K562 (cell line): ENCODE results near the gene CRTC3. TPM values are rescaled to one million over a fixed set of nuclear protein-coding genes. Genes with fewer than 3 reads are reported as not detected.
A peak's percentile ranks its signal among the peaks of the same experiment; 100 is the strongest.

Experiments used
- CEBPG ChIP-seq, 3 experiments: fragments of 200-800 bp in 1 of 3; sonication (Bioruptor generic) in 1 of 3; sonication (generic) in 1 of 3; formaldehyde crosslinking in 1 of 3; IDR thresholded peaks in 2 of 3; conservative IDR thresholded peaks in 1 of 3; 2 replicates each; pipeline versions ENCODE4 v1.6.1 to v1.8.0; 2016 to 2022; ENCODE audit warnings: missing compliant biosample characterization in 2 of 3, missing genetic modification characterization in 2 of 3, mild to moderate bottlenecking in 1 of 3, missing genetic modification reagents in 1 of 3
- GATA2 ChIP-seq: sonication (generic); formaldehyde crosslinking; IDR thresholded peaks from 2 replicates; pipeline ENCODE4 v1.4.0; 2020; ENCODE audit warnings: mild to moderate bottlenecking, missing genetic modification reagents
- HMGN3 ChIP-seq: IDR thresholded peaks from 2 replicates; pipeline ENCODE4 v1.6.1; 2011; ENCODE audit warnings: borderline replicate concordance, low read depth, mild to moderate bottlenecking, mixed read lengths, low read length; ENCODE audit not compliant: insufficient read length; ENCODE audit errors: extremely low read depth
- KLF16 ChIP-seq: IDR thresholded peaks from 2 replicates; pipeline ENCODE4 v1.6.1; 2016; ENCODE audit warnings: antibody characterized with exemption
- MGA ChIP-seq: fragments of 450-650 bp; IDR thresholded peaks from 2 replicates; pipeline ENCODE4 v1.6.1; 2016; ENCODE audit warnings: mild to moderate bottlenecking, moderate library complexity
- NBN ChIP-seq: fragments of 450-650 bp; IDR thresholded peaks from 2 replicates; pipeline ENCODE4 v1.6.1; 2016; ENCODE audit warnings: low read depth, mild to moderate bottlenecking
- NUFIP1 ChIP-seq: fragments of 450-650 bp; IDR thresholded peaks from 2 replicates; pipeline ENCODE4 v1.6.1; 2018; ENCODE audit not compliant: partially characterized antibody
- PRDM10 ChIP-seq: fragments of 450-650 bp; IDR thresholded peaks from 2 replicates; pipeline ENCODE4 v1.6.1; 2018; ENCODE audit not compliant: partially characterized antibody
- TCF7 ChIP-seq: sonication (generic); IDR thresholded peaks from 2 replicates; pipeline ENCODE4 v1.6.1; 2016; ENCODE audit warnings: antibody characterized with exemption, borderline replicate concordance
- ZNF347 ChIP-seq: fragments of 450-650 bp; formaldehyde crosslinking; IDR thresholded peaks from 2 replicates; pipeline ENCODE4 v1.4.0; 2020; ENCODE audit warnings: low read depth, mild to moderate bottlenecking, moderate library complexity
- ZNF57 ChIP-seq: fragments of 450-650 bp; formaldehyde crosslinking; IDR thresholded peaks from 2 replicates; pipeline ENCODE4 v1.4.0; 2020; ENCODE audit warnings: mild to moderate bottlenecking, moderate library complexity
- polyA plus RNA-seq, 8 experiments: library from polyadenylated mRNA; depleted of rRNA in 4 of 8; stranded (reverse) in 5 of 8; unstranded in 3 of 8; fragments of >200 nt; fragmentation: Nextera tagmentation in 2 of 8; fragmentation: Illumina TruSeq in 1 of 8; extraction: Ambion mirVana in 2 of 8; extraction: Trizol in 1 of 8; gene quantifications; 2 replicates each; pipeline versions ENCODE4 v1.2.1 to v1.2.3, GENCODE V29; 2011 to 2014; ENCODE audit warnings: inconsistent platforms in 1 of 8, missing spikeins in 1 of 8
- total RNA-seq, 7 experiments: library from RNA; depleted of rRNA in 6 of 7; stranded (reverse); fragments of >200 nt in 6 of 7; fragmentation: Illumina TruSeq in 2 of 7; extraction: Trizol in 2 of 7; gene quantifications; 2 replicates each; pipeline versions ENCODE4 v1.2.1 to v1.2.3, GENCODE V29; 2011 to 2021; ENCODE audit warnings: low replicate concordance in 1 of 7

The CRTC3 gene
- total and polyA plus RNA-seq, 9 of the 15 experiments (the other 6 are each of a cell fraction or from before 2014, with no cell fraction given), result 1.2 to 19.0 (median 11.6) TPM

- TF ChIP-seq PRDM10 (no peak), GATA2 (CRISPR knock-in tag) (no peak), NUFIP1 (no peak), NBN (no peak), CEBPG (CRISPR knock-in tag; IDR thresholded peaks at IDR 0.05) (0 out of 2 replicates have a peak, but pooled peaks have one; percentile 15), CEBPG (tag; conservative IDR thresholded peaks at IDR 0.05 in 1 of 2, IDR thresholded peaks at IDR 0.05 in 1 of 2) (no peak), ZNF57 (CRISPR knock-in tag) (no peak), HMGN3 (peak; percentile 63), TCF7 (no peak), KLF16 (no peak), ZNF347 (CRISPR knock-in tag) (no peak), MGA (peak; percentile 40; the same call in 1 of the 2 replicates)
Measured at GRCh38 chr15:90529371-90530249, at the start of gene CRTC3 (continued).
